K562 (cell line): ENCODE data around the gene ANKRD31. TPM values are rescaled to one million over a fixed set of nuclear protein-coding genes. Genes with fewer than 3 reads are reported as not detected.

Source experiments
- polyA plus RNA-seq, 8 experiments: library from polyadenylated mRNA; depleted of rRNA in 4 of 8; stranded (reverse) in 5 of 8; unstranded in 3 of 8; fragments of >200 nt; fragmentation: Nextera tagmentation in 2 of 8; fragmentation: Illumina TruSeq in 1 of 8; extraction: Ambion mirVana in 2 of 8; extraction: Trizol in 1 of 8; gene quantifications; 2 replicates each; pipeline versions ENCODE4 v1.2.1 to v1.2.3, GENCODE V29; 2011 to 2014; ENCODE audit warnings: inconsistent platforms in 1 of 8, missing spikeins in 1 of 8
- small RNA-seq: library from RNA; depleted of rRNA; stranded (forward); fragments of <200 nt; gene quantifications from one replicate; pipeline ENCODE3, GENCODE V24; 2014
- total RNA-seq, 7 experiments: library from RNA; depleted of rRNA in 6 of 7; stranded (reverse); fragments of >200 nt in 6 of 7; fragmentation: Illumina TruSeq in 2 of 7; extraction: Trizol in 2 of 7; gene quantifications; 2 replicates each; pipeline versions ENCODE4 v1.2.1 to v1.2.3, GENCODE V29; 2011 to 2021; ENCODE audit warnings: low replicate concordance in 1 of 7

Gene ANKRD31
- total and polyA plus RNA-seq, 9 of the 15 experiments (the other 6 are each of a cell fraction or from before 2014, with no cell fraction given): under 0.01 to 0.11 (median 0.05) TPM; not detected in 1

Small RNAs within 50 kb of the gene (small RNA-seq; reads per million reads assigned to genes)
- gene SUMO2P5: not detected

Other genes with a start within 250 kb of the ANKRD31 start
- gene GCNT4, start 184.3 kb downstream of the ANKRD31 start, total RNA-seq (2014; rRNA removed): not detected in 2 replicates
- not detected in 2 replicates for gene GCNT4, start 184.3 kb downstream of the ANKRD31 start, total RNA-seq (2014; rRNA removed; fragmentation: Illumina TruSeq; extraction: Trizol)
- gene GCNT4, start 184.3 kb downstream of the ANKRD31 start, total RNA-seq (2015; rRNA removed; fragmentation: Illumina TruSeq; extraction: Trizol): not detected in 2 replicates
- gene GCNT4, start 184.3 kb downstream of the ANKRD31 start, total RNA-seq (2021): 0.02 TPM in 1 of 2 replicates, not detected in the other
- gene GCNT4, start 184.3 kb downstream of the ANKRD31 start, polyA plus RNA-seq (2011; rRNA removed): not detected in 2 replicates
- gene GCNT4, start 184.3 kb downstream of the ANKRD31 start, polyA plus RNA-seq (2014; fragmentation: Illumina TruSeq; extraction: Trizol): not detected in 2 replicates
- gene GCNT4, start 184.3 kb downstream of the ANKRD31 start, polyA plus RNA-seq (2014; fragmentation: Nextera tagmentation; extraction: Ambion mirVana): under 1 TPM in 1 of 2 experiments, not detected in 1; 0.01 TPM
- gene GCNT4, start 184.3 kb downstream of the ANKRD31 start, polyA plus RNA-seq (2014; rRNA removed): not detected in 2 replicates
- 47.3 and 55.5 TPM in 2 replicates for gene HMGCR, start 100.3 kb upstream of the ANKRD31 start, total RNA-seq (2014; rRNA removed)
- gene HMGCR, start 100.3 kb upstream of the ANKRD31 start, total RNA-seq (2014; rRNA removed; fragmentation: Illumina TruSeq; extraction: Trizol): 95.4 and 111 TPM in 2 replicates
- gene HMGCR, start 100.3 kb upstream of the ANKRD31 start, total RNA-seq (2015; rRNA removed; fragmentation: Illumina TruSeq; extraction: Trizol): 53.3 and 61.5 TPM in 2 replicates
- gene HMGCR, start 100.3 kb upstream of the ANKRD31 start, total RNA-seq (2021): 87.4 and 90.8 TPM in 2 replicates
- 155 and 159 TPM in 2 replicates for gene HMGCR, start 100.3 kb upstream of the ANKRD31 start, polyA plus RNA-seq (2011; rRNA removed)
- 62.6 and 66.9 TPM in 2 replicates for gene HMGCR, start 100.3 kb upstream of the ANKRD31 start, polyA plus RNA-seq (2014; fragmentation: Illumina TruSeq; extraction: Trizol)
- 10 to 100 TPM; 29.5 to 58.5 TPM for gene HMGCR, start 100.3 kb upstream of the ANKRD31 start, polyA plus RNA-seq (2014; fragmentation: Nextera tagmentation; extraction: Ambion mirVana)
- 46.8 and 49.4 TPM in 2 replicates for gene HMGCR, start 100.3 kb upstream of the ANKRD31 start, polyA plus RNA-seq (2014; rRNA removed)